K562 (cell line): ENCODE results near the gene SLC12A9. TPM values are rescaled to one million over a fixed set of nuclear protein-coding genes. Genes with fewer than 3 reads are reported as not detected.

Experiments
- ATAC-seq: fragments of 200-7000 bp; cut with Tn5 transposase; 3 replicates; pipeline ENCODE4 v1.9.1; 2020; ENCODE audit warnings: moderate library complexity
- BruUV-seq: library from RNA; stranded (reverse); fragments of 400-500 nt; replicated peaks from 2 replicates; lab custom pipeline; 2021; lab: Mats Ljungman, UMichigan
- CTCF ChIA-PET: fragments of 300-600 bp; formaldehyde crosslinking; extraction: SDS; loops from one replicate; lab custom pipeline; 2021; ENCODE audit warnings: low intra/inter-chr PET ratio; lab: Yijun Ruan, JAX
- POLR2A ChIA-PET: fragments of 300-600, 350-650 bp; sonication (Branson Sonifier 250); formaldehyde crosslinking; extraction: SDS; loops from one replicate; lab custom pipeline; 2021; ENCODE audit warnings: antibody characterized with exemption, inconsistent platforms; lab: Yijun Ruan, JAX
- DNase-seq, 4 experiments: peaks; one replicate each; pipeline versions ENCODE4 v3.0.0 to v3.0.0-alpha.2; 2011 to 2018; ENCODE audit warnings: low spot score in 3 of 4, mixed read lengths in 3 of 4; ENCODE audit errors: extremely low read depth in 1 of 4
- FAIRE-seq: peaks from 2 replicates; lab custom pipeline; 2011; peaks lifted over from hg19 to GRCh38; lab: Jason Lieb, UNC
- H2AFZ ChIP-seq: 2 replicates; pipeline ENCODE4 v1.6.0; 2011; ENCODE audit warnings: low read depth, low read length, control low read depth, inconsistent platforms
- H3K27ac ChIP-seq: fragments of 200-600 bp; 3 replicates; pipeline ENCODE4 v1.8.0; 2011; ENCODE audit warnings: low read depth, mild to moderate bottlenecking, control low read depth, inconsistent platforms, low read length, moderate library complexity, mixed read lengths; ENCODE audit errors: extremely low read depth
- H3K27me3 ChIP-seq, 2 experiments: fragments of 300-600 bp in 1 of 2; 2 replicates in 1 of 2; 3 replicates in 1 of 2; pipeline versions ENCODE4 v1.6.0 to v1.8.0; 2011; ENCODE audit warnings: inconsistent platforms in 2 of 2, low read length in 2 of 2, mild to moderate bottlenecking in 1 of 2, mixed read lengths in 1 of 2, moderate library complexity in 1 of 2; ENCODE audit not compliant: control insufficient read depth in 2 of 2, insufficient read depth in 2 of 2
- H3K36me3 ChIP-seq: fragments of 300-600 bp; 3 replicates; pipeline ENCODE4 v1.8.0; 2011; ENCODE audit warnings: mild to moderate bottlenecking, low read length, inconsistent platforms; ENCODE audit not compliant: control insufficient read depth, insufficient read depth
- H3K4me1 ChIP-seq, 2 experiments: fragments of 200-600 bp in 1 of 2; replicated peaks in 1 of 2; 2 replicates in 1 of 2; 3 replicates in 1 of 2; pipeline versions ENCODE4 v1.5.1 to v1.8.0; 2011; ENCODE audit warnings: inconsistent platforms in 2 of 2, low read length in 2 of 2, mild to moderate bottlenecking in 1 of 2, mixed read lengths in 1 of 2, moderate library complexity in 1 of 2; ENCODE audit not compliant: control insufficient read depth in 2 of 2, insufficient read depth in 2 of 2
- H3K4me2 ChIP-seq: 2 replicates; pipeline ENCODE4 v1.6.1; 2011; ENCODE audit warnings: low read length, control low read depth, inconsistent platforms, mixed read lengths; ENCODE audit not compliant: insufficient read depth
- H3K4me3 ChIP-seq: fragments of 200-600 bp; sonication (generic), shearing (Covaris generic); 2 replicates; pipeline ENCODE4 v1.5.1; 2016; ENCODE audit warnings: control low read depth, inconsistent platforms
- H3K79me2 ChIP-seq: fragments of 200-600 bp; 3 replicates; pipeline ENCODE4 v1.8.0; 2011; ENCODE audit warnings: low read length, inconsistent platforms; ENCODE audit not compliant: control insufficient read depth, insufficient read depth
- H3K9ac ChIP-seq, 2 experiments: 2 replicates each; pipeline versions ENCODE4 v1.6.0 to v1.6.1; 2011; ENCODE audit warnings: low read depth in 2 of 2, low read length in 2 of 2, control low read depth in 1 of 2, inconsistent platforms in 1 of 2, mild to moderate bottlenecking in 1 of 2, mixed read lengths in 1 of 2; ENCODE audit not compliant: insufficient read depth in 1 of 2
- H3K9me1 ChIP-seq: one replicate; pipeline ENCODE4 v1.6.0; 2011; ENCODE audit warnings: inconsistent platforms, mild to moderate bottlenecking, low read length, moderate library complexity; ENCODE audit not compliant: control insufficient read depth, insufficient read depth
- H3K9me3 ChIP-seq: replicated peaks from 2 replicates; pipeline ENCODE4 v1.5.1; 2011; ENCODE audit warnings: low read depth, low read length, inconsistent platforms; ENCODE audit not compliant: control insufficient read depth, insufficient read depth
- H4K20me1 ChIP-seq: replicated peaks from 2 replicates; pipeline ENCODE4 v1.6.1; 2011; ENCODE audit warnings: low read length, inconsistent platforms, mixed read lengths; ENCODE audit not compliant: control insufficient read depth, insufficient read depth
- BCLAF1 ChIP-seq, 2 experiments: fragments of 450-650 bp in 1 of 2; IDR thresholded peaks; 2 replicates each; pipeline ENCODE4 v1.6.1; 2011 to 2017; ENCODE audit warnings: low read depth in 2 of 2, antibody characterized with exemption in 1 of 2, borderline replicate concordance in 1 of 2, low read length in 1 of 2, mild to moderate bottlenecking in 1 of 2, mixed read lengths in 1 of 2; ENCODE audit not compliant: control insufficient read depth in 1 of 2
- MLLT1 ChIP-seq, 2 experiments: fragments of 450-650 bp; IDR thresholded peaks; 2 replicates each; pipeline ENCODE4 v1.6.1; 2016
- PHB2 ChIP-seq: fragments of 450-650 bp; IDR thresholded peaks from 2 replicates; pipeline ENCODE4 v1.6.1; 2017; ENCODE audit warnings: low read depth
- POLR2A ChIP-seq: fragments of 450-650 bp; conservative IDR thresholded peaks from 2 replicates; pipeline ENCODE4 v1.6.1; 2016
- SRF ChIP-seq, 2 experiments: fragments of 250-450, 450-650 bp in 1 of 2; sonication (Bioruptor Pico) in 1 of 2; sonication (generic) in 1 of 2; formaldehyde crosslinking; IDR thresholded peaks; 2 replicates each; pipeline versions ENCODE4 v1.5.0 to v1.5.1; 2020 to 2022; ENCODE audit warnings: mild to moderate bottlenecking in 1 of 2, missing genetic modification reagents in 1 of 2
- ZNF512 ChIP-seq: IDR thresholded peaks from 2 replicates; pipeline ENCODE4 v1.6.1; 2016; ENCODE audit warnings: missing genetic modification characterization, missing compliant biosample characterization
- ZNF589 ChIP-seq: fragments of 200-800 bp; sonication (Bioruptor generic); IDR thresholded peaks from 2 replicates; pipeline ENCODE4 v1.6.1; 2016; ENCODE audit warnings: low read depth, missing genetic modification characterization, missing compliant biosample characterization
- WGBS: fragments of 100-300 bp; shearing (Covaris generic); methylation state at CpG from one replicate; pipeline ENCODE4 v1.1.6; 2016; ENCODE audit warnings: low coverage, mixed read lengths; ENCODE audit not compliant: insufficient coverage; ENCODE audit errors: missing lambda C conversion rate; 5-methylcytosine and 5-hydroxymethylcytosine counted together
- in situ Hi-C: fragments of 300-500 bp; cut with MboI; formaldehyde crosslinking; loops from 4 replicates; pipeline ENCODE4 v1.15.0; 2018; ENCODE audit warnings: inconsistent platforms, mixed read lengths
- intact Hi-C: fragments of 100-400 bp; cut with micrococcal nuclease; formaldehyde crosslinking; loops from 2 replicates; pipeline ENCODE4 v1.14.2; 2022
- polyA plus RNA-seq, 8 experiments: library from polyadenylated mRNA; depleted of rRNA in 4 of 8; stranded (reverse) in 5 of 8; unstranded in 3 of 8; fragments of >200 nt; fragmentation: Nextera tagmentation in 2 of 8; fragmentation: Illumina TruSeq in 1 of 8; extraction: Ambion mirVana in 2 of 8; extraction: Trizol in 1 of 8; gene quantifications; 2 replicates each; pipeline versions ENCODE4 v1.2.1 to v1.2.3, GENCODE V29; 2011 to 2014; ENCODE audit warnings: inconsistent platforms in 1 of 8, missing spikeins in 1 of 8
- total RNA-seq, 7 experiments: library from RNA; depleted of rRNA in 6 of 7; stranded (reverse); fragments of >200 nt in 6 of 7; fragmentation: Illumina TruSeq in 2 of 7; extraction: Trizol in 2 of 7; gene quantifications; 2 replicates each; pipeline versions ENCODE4 v1.2.1 to v1.2.3, GENCODE V29; 2011 to 2021; ENCODE audit warnings: low replicate concordance in 1 of 7

SLC12A9 gene
- total and polyA plus RNA-seq, 9 of the 15 experiments (the other 6 are each of a cell fraction or from before 2014, with no cell fraction given), result 0.06 to 20.2 (median 10.7) TPM

- Histone ChIP-seq H4K20me1 (peaks cover 18% of the 10 kb centered on the region; the same call in 1 of the 2 replicates), H2AFZ (no peak overlapping the region), H3K9ac (no peak overlapping the region), H3K4me2 (no peak overlapping the region), H3K27me3 (no peaks in the 10 kb centered on the region), H3K4me3 (no peak overlapping the region), H3K36me3 (peaks cover 90% of the 10 kb centered on the region), H3K27ac (no peak overlapping the region), H3K4me1 (peaks cover 20 to 48% of the 10 kb centered on the region in 2 experiments; a peak in 4 of 5 replicates), H3K9me1 (peaks cover 4% of the 10 kb centered on the region), H3K79me2 (peaks cover 82% of the 10 kb centered on the region), H3K9me3 (no peaks in the 10 kb centered on the region)
- 84% methylated on average over 6 of the region's 6 CpGs for WGBS
- TF ChIP-seq ZNF512 (peak; percentile 53; the same call in 1 of the 2 replicates), SRF (CRISPR knock-in tag; IDR thresholded peaks at IDR 0.05) (no peak), POLR2A (peak; percentile 43; the same call in 1 of the 2 replicates), ZNF589 (no peak), BCLAF1 (IDR thresholded peaks at IDR 0.05; ENCODE audit: borderline replicate concordance in 1 of 2, control insufficient read depth in 1 of 2, low read depth in 2 of 2, low read length in 1 of 2) (0 out of 4 replicates have a peak, but pooled peaks of 1 of the 2 experiments have one; percentile 28), PHB2 (0 out of 2 replicates have a peak, but pooled peaks have one; percentile 10), MLLT1 (IDR thresholded peaks at IDR 0.05) (0 out of 4 replicates have a peak, but pooled peaks of 1 of the 2 experiments have one; percentile 16)
- ChIA-PET POLR2A (interaction anchor here (0.6 to 6.2 kb wide), 3 partner anchors 9 to 260 kb away, joined by 4 to 144 read pairs (median 6); partner anchors contain the start of genes TRIP6 and UFSP1), CTCF (no interaction called here)
- in situ Hi-C loops, result no loop called here
- DNase-seq (no peak), FAIRE-seq (no peak), ATAC-seq (no peak)
- BruUV-seq, result no TSS peak
- intact Hi-C loops, result no loop called here
Observed at GRCh38 chr7:100878685-100879084, 26.2 kb downstream of the SLC12A9 start.
